ENCODE results near the gene GLYATL1.

Gene GLYATL1

GRCh38 chr11:58939277-58939676 is at the start of gene GLYATL1:
Gene GLYATL1, plus strand, starts transcription at chr11:58939488. Its CDS starts 7,600 bp downstream, at chr11:58947088.
- TF ChIP-seq GATA3 (IDR thresholded peaks at IDR 0.05; ENCODE audit: low read depth, low read length): no peak
- TF ChIP-seq GATA2 (IDR thresholded peaks at IDR 0.05; ENCODE audit: low read depth, low read length): no peak

GRCh38 chr11:58893899-58894298 is 45.4 kb upstream of the GLYATL1 start:
- no peak for TF ChIP-seq GATA2 (IDR thresholded peaks at IDR 0.05; ENCODE audit: low read depth, low read length)
- TF ChIP-seq GATA3 (IDR thresholded peaks at IDR 0.05; ENCODE audit: low read depth, low read length): no peak

GRCh38 chr11:58898106-58898505 is 41.2 kb upstream of the GLYATL1 start:
- TF ChIP-seq GATA3 (IDR thresholded peaks at IDR 0.05; ENCODE audit: low read depth, low read length): no peak
- TF ChIP-seq GATA2 (IDR thresholded peaks at IDR 0.05; ENCODE audit: low read depth, low read length): no peak

- TF ChIP-seq GATA3 (IDR thresholded peaks at IDR 0.05; ENCODE audit: low read depth, low read length) (no peak), GATA2 (IDR thresholded peaks at IDR 0.05; ENCODE audit: low read depth, low read length) (no peak)
Observed at GRCh38 chr11:58900479-58901420, 38.5 kb upstream of the GLYATL1 start.

- TF ChIP-seq GATA2 (IDR thresholded peaks at IDR 0.05; ENCODE audit: low read depth, low read length): no peak
- no peak for TF ChIP-seq GATA3 (IDR thresholded peaks at IDR 0.05; ENCODE audit: low read depth, low read length)
Observed at GRCh38 chr11:58902881-58903280, 36.4 kb upstream of the GLYATL1 start.

GRCh38 chr11:58905011-58905720 is 34.1 kb upstream of the GLYATL1 start:
- TF ChIP-seq GATA2 (IDR thresholded peaks at IDR 0.05; ENCODE audit: low read depth, low read length) (no peak), GATA3 (IDR thresholded peaks at IDR 0.05; ENCODE audit: low read depth, low read length) (no peak)

- TF ChIP-seq GATA3 (IDR thresholded peaks at IDR 0.05; ENCODE audit: low read depth, low read length): no peak
- no peak for TF ChIP-seq GATA2 (IDR thresholded peaks at IDR 0.05; ENCODE audit: low read depth, low read length)
Observed at GRCh38 chr11:58905721-58906547, 33.4 kb upstream of the GLYATL1 start.

GRCh38 chr11:58907780-58908179 is 31.5 kb upstream of the GLYATL1 start:
- TF ChIP-seq GATA2 (IDR thresholded peaks at IDR 0.05; ENCODE audit: low read depth, low read length) (no peak), GATA3 (IDR thresholded peaks at IDR 0.05; ENCODE audit: low read depth, low read length) (no peak)

GRCh38 chr11:58912124-58912523 is 27.2 kb upstream of the GLYATL1 start:
- TF ChIP-seq GATA2 (IDR thresholded peaks at IDR 0.05; ENCODE audit: low read depth, low read length) (no peak), GATA3 (IDR thresholded peaks at IDR 0.05; ENCODE audit: low read depth, low read length) (no peak)

- TF ChIP-seq GATA3 (IDR thresholded peaks at IDR 0.05; ENCODE audit: low read depth, low read length): no peak
- TF ChIP-seq GATA2 (IDR thresholded peaks at IDR 0.05; ENCODE audit: low read depth, low read length): no peak
Observed at GRCh38 chr11:58913685-58914084, 25.6 kb upstream of the GLYATL1 start.

- TF ChIP-seq GATA2 (IDR thresholded peaks at IDR 0.05; ENCODE audit: low read depth, low read length) (no peak), GATA3 (IDR thresholded peaks at IDR 0.05; ENCODE audit: low read depth, low read length) (no peak)
Observed at GRCh38 chr11:58914821-58915543, 24.3 kb upstream of the GLYATL1 start.

- TF ChIP-seq GATA2 (IDR thresholded peaks at IDR 0.05; ENCODE audit: low read depth, low read length) (no peak), GATA3 (IDR thresholded peaks at IDR 0.05; ENCODE audit: low read depth, low read length) (no peak)
Observed at GRCh38 chr11:58916637-58917036, 22.7 kb upstream of the GLYATL1 start.

- TF ChIP-seq GATA2 (IDR thresholded peaks at IDR 0.05; ENCODE audit: low read depth, low read length) (no peak), GATA3 (IDR thresholded peaks at IDR 0.05; ENCODE audit: low read depth, low read length) (no peak)
Observed at GRCh38 chr11:58917159-58917783, 22.0 kb upstream of the GLYATL1 start.
